Naive thymus-derived CD4-positive, alpha-beta T cell (primary cell): ENCODE measurements around the gene COG4. TPM values are rescaled to one million over a fixed set of nuclear protein-coding genes. Genes with fewer than 3 reads are reported as not detected.
"Not testable (repeated sequence)": the region's sequence is repeated elsewhere in the genome, so short reads cannot be mapped to it uniquely, and the experiment has no call there.

Experiments used
- ATAC-seq: fragments of 150-1000 bp; cut with Tn5 transposase; 2 replicates; pipeline ENCODE4 v1.10.0; 2021; ENCODE audit warnings: mild to moderate bottlenecking, moderate library complexity
- CTCF ChIA-PET: fragments of 350-600 bp; sonication (Branson Sonifier 250); formaldehyde crosslinking; loops from one replicate; lab custom pipeline; 2021; ENCODE audit warnings: antibody characterized with exemption; lab: Charles Lee
- POLR2A ChIA-PET: fragments of 350-600 bp; sonication (Branson Sonifier 250); formaldehyde crosslinking; loops from one replicate; lab custom pipeline; 2021; ENCODE audit warnings: antibody characterized with exemption, inconsistent platforms; lab: Charles Lee
- DNase-seq, 9 donors: peaks; one replicate each; pipeline versions ENCODE4 v3.0.0 to v3.0.0-alpha.2; 2020 to 2022; ENCODE audit warnings: mixed read lengths in 1 of 9
- H3K27ac ChIP-seq: one replicate; pipeline ENCODE4 v1.7.0; 2013; ENCODE audit warnings: mild to moderate bottlenecking, low read depth, low read length, moderate library complexity
- H3K27me3 ChIP-seq, 2 donors: one replicate each; pipeline ENCODE4 v1.7.0; 2013; ENCODE audit warnings: low read length in 2 of 2, mild to moderate bottlenecking in 2 of 2, moderate library complexity in 2 of 2; ENCODE audit not compliant: control insufficient read depth in 2 of 2, insufficient read depth in 2 of 2
- H3K36me3 ChIP-seq, 3 experiments: 1 replicate in 2 of 3; 2 replicates in 1 of 3; pipeline ENCODE4 v1.7.0; 2013; ENCODE audit warnings: low read length in 3 of 3, mild to moderate bottlenecking in 3 of 3, moderate library complexity in 1 of 3; ENCODE audit not compliant: insufficient read depth in 3 of 3, control insufficient read depth in 2 of 3
- H3K4me1 ChIP-seq, 2 donors: one replicate each; pipeline ENCODE4 v1.7.0; 2013; ENCODE audit warnings: low read length in 2 of 2, mild to moderate bottlenecking in 2 of 2, moderate library complexity in 1 of 2; ENCODE audit not compliant: control insufficient read depth in 2 of 2, insufficient read depth in 2 of 2
- H3K4me3 ChIP-seq: 2 replicates; pipeline ENCODE4 v1.7.0; 2013; ENCODE audit warnings: mild to moderate bottlenecking, low read length
- H3K9me3 ChIP-seq, 3 experiments: 1 replicate in 2 of 3; 2 replicates in 1 of 3; pipeline ENCODE4 v1.7.0; 2013; ENCODE audit warnings: low read length in 3 of 3; ENCODE audit not compliant: control insufficient read depth in 2 of 3
- H3K27ac Mint-ChIP-seq, 9 donors: one replicate each; pipeline ENCODE4 v1.8.0; 2020 to 2022; ENCODE audit warnings: mixed read lengths in 9 of 9, mild to moderate bottlenecking in 8 of 9, moderate library complexity in 5 of 9, inconsistent platforms in 2 of 9
- H3K27me3 Mint-ChIP-seq, 5 donors: one replicate each; pipeline ENCODE4 v1.8.0; 2021 to 2022; ENCODE audit warnings: mixed read lengths in 5 of 5, mild to moderate bottlenecking in 1 of 5
- H3K36me3 Mint-ChIP-seq, 5 donors: one replicate each; pipeline ENCODE4 v1.8.0; 2020 to 2022; ENCODE audit warnings: mixed read lengths in 5 of 5, mild to moderate bottlenecking in 3 of 5, inconsistent platforms in 1 of 5
- H3K4me1 Mint-ChIP-seq, 7 donors: one replicate each; pipeline ENCODE4 v1.8.0; 2020 to 2022; ENCODE audit warnings: mixed read lengths in 7 of 7, mild to moderate bottlenecking in 3 of 7, inconsistent platforms in 1 of 7
- H3K4me3 Mint-ChIP-seq, 10 donors: one replicate each; pipeline ENCODE4 v1.8.0; 2020 to 2022; ENCODE audit warnings: mild to moderate bottlenecking in 10 of 10, mixed read lengths in 10 of 10, moderate library complexity in 6 of 10, inconsistent platforms in 2 of 10
- H3K9me3 Mint-ChIP-seq, 11 donors: one replicate each; pipeline ENCODE4 v1.8.0; 2020 to 2022; ENCODE audit warnings: mixed read lengths in 11 of 11, mild to moderate bottlenecking in 4 of 11, inconsistent platforms in 1 of 11, moderate library complexity in 1 of 11
- intact Hi-C, 2 donors: fragments of 100-400 bp; cut with micrococcal nuclease; formaldehyde crosslinking; loops; one replicate each; pipeline ENCODE4 v1.15.1; 2023
- polyA plus RNA-seq, 2 donors: library from polyadenylated mRNA; unstranded; fragments of 300-500 nt; fragmentation: Illumina TruSeq; gene quantifications; one replicate each; pipeline ENCODE4 v1.2.3, GENCODE V29; 2021
- total RNA-seq, 6 experiments: library from RNA in 5 of 6; stranded (reverse) in 5 of 6; gene quantifications; 1 replicate in 5 of 6; 2 replicates in 1 of 6; pipeline ENCODE4 v1.2.3 and lab custom pipeline; 2021 to 2026

The COG4 gene
- total and polyA plus RNA-seq, 7 experiments from 2014 or later = 38.3 to 68.6 (median 50.5) TPM

GRCh38 chr16:70534971-70535370, 11.6 kb upstream of the COG4 start:
- CTCF ChIA-PET = interaction anchor here (0.6 kb wide), 1 partner anchor 76 kb away, joined by 3 read pairs; no protein-coding TSS in a partner anchor
- H3K4me1 ChIP-seq = no peaks in the 10 kb centered on the region
- DNase-seq = no peak
- H3K27ac ChIP-seq = no peak overlapping the region
- Mint-ChIP-seq H3K4me3 (no peak overlapping the region), H3K27me3 (no peaks in the 10 kb centered on the region), H3K4me1 (peaks cover 11 to 47% (median 37%) of the 10 kb centered on the region in 7 donors), H3K27ac (peak overlapping the region in 1 of 9 donors; percentile 28), H3K36me3 (peaks cover 18 to 48% (median 44%) of the 10 kb centered on the region in 5 donors), H3K9me3 (no peaks in the 10 kb centered on the region)
- no peak overlapping the region for H3K4me3 ChIP-seq
- POLR2A ChIA-PET = no interaction called here
- peaks cover 59 to 96% (median 59%) of the 10 kb centered on the region in 3 experiments for H3K36me3 ChIP-seq
- intact Hi-C loops = no loop called here
- no peaks in the 10 kb centered on the region for H3K9me3 ChIP-seq
- ATAC-seq = no peak
- no peaks in the 10 kb centered on the region for H3K27me3 ChIP-seq

- H3K27me3 ChIP-seq, H3K27ac ChIP-seq, H3K27me3 Mint-ChIP-seq, H3K4me3 Mint-ChIP-seq, H3K4me3 ChIP-seq, H3K9me3 Mint-ChIP-seq, H3K9me3 ChIP-seq, ATAC-seq, DNase-seq, H3K27ac Mint-ChIP-seq: not testable (repeated sequence)
- CTCF ChIA-PET = interaction anchor here (0.7 kb wide), 1 partner anchor 851 kb away, joined by 3 read pairs; no protein-coding TSS in a partner anchor
- Mint-ChIP-seq H3K36me3 (peaks cover 19 to 51% (median 47%) of the 10 kb centered on the region in 5 donors), H3K4me1 (peaks cover 25 to 71% (median 60%) of the 10 kb centered on the region in 7 donors)
- peaks cover 16 to 40% of the 10 kb centered on the region in 2 donors for H3K4me1 ChIP-seq
- intact Hi-C loops = loop anchor here in 1 of 2 donors (10.0 kb wide), 1 partner anchor 415 kb away; the partner anchor contains the start of gene PDPR
- POLR2A ChIA-PET = interaction anchor here (0.7 kb wide), 1 partner anchor 10 kb away, joined by 4 read pairs; no protein-coding TSS in a partner anchor
- H3K36me3 ChIP-seq = peaks cover 32 to 68% (median 60%) of the 10 kb centered on the region in 3 experiments
Observed at GRCh38 chr16:70529954-70530353, 6.6 kb upstream of the COG4 start.

GRCh38 chr16:70529051-70529777, 5.9 kb upstream of the COG4 start:
- peaks cover 0 to under 1% (median 0%) of the 10 kb centered on the region in 11 donors for H3K9me3 Mint-ChIP-seq
- intact Hi-C loops = loop anchor here in 1 of 2 donors (10.0 kb wide), 1 partner anchor 414 kb away; the partner anchor contains the start of gene PDPR
- peaks cover 18 to 48% (median 45%) of the 10 kb centered on the region in 5 donors for H3K36me3 Mint-ChIP-seq

GRCh38 chr16:70527315-70527996, 4.1 kb upstream of the COG4 start:
- ChIA-PET POLR2A (no interaction called here), CTCF (no interaction called here)
- DNase-seq (no peak), ATAC-seq (no peak)
- peaks cover 22 to 40% of the 10 kb centered on the region in 2 donors for H3K4me1 ChIP-seq
- Mint-ChIP-seq H3K4me1 (peaks cover 21 to 71% (median 59%) of the 10 kb centered on the region in 7 donors), H3K27ac (peak overlapping the region in 7 of 9 donors; percentile 28 to 83 (median 72)), H3K27me3 (no peaks in the 10 kb centered on the region), H3K4me3 (peak overlapping the region in 9 of 10 donors; percentile 26 to 99 (median 60)), H3K36me3 (peaks cover 20 to 41% (median 33%) of the 10 kb centered on the region in 5 donors), H3K9me3 (peaks cover 0 to 1% (median 0%) of the 10 kb centered on the region in 11 donors)
- H3K9me3 ChIP-seq = no peaks in the 10 kb centered on the region
- H3K4me3 ChIP-seq = no peak overlapping the region
- H3K27ac ChIP-seq = no peak overlapping the region
- H3K27me3 ChIP-seq = no peaks in the 10 kb centered on the region
- intact Hi-C loops = loop anchor here in 1 of 2 donors (10.0 kb wide), 1 partner anchor 413 kb away; the partner anchor contains the start of gene PDPR
- peaks cover 24 to 51% (median 44%) of the 10 kb centered on the region in 3 experiments for H3K36me3 ChIP-seq

More at GRCh38 chr16:70529051-70529777, 5.9 kb upstream of the COG4 start:
- H3K36me3 ChIP-seq = peaks cover 30 to 61% (median 58%) of the 10 kb centered on the region in 3 experiments
- H3K27ac Mint-ChIP-seq = peak overlapping the region in 8 of 9 donors; percentile 32 to 82 (median 56)
- no peak overlapping the region for H3K4me3 ChIP-seq
- peaks cover 18 to 40% of the 10 kb centered on the region in 2 donors for H3K4me1 ChIP-seq
- no peaks in the 10 kb centered on the region for H3K9me3 ChIP-seq
- peak; percentile 69 for ATAC-seq
- POLR2A ChIA-PET = no interaction called here
- DNase-seq = peak in 5 of 9 donors; percentile 7 to 28 (median 18)
- CTCF ChIA-PET = no interaction called here
- H3K27me3 ChIP-seq = no peaks in the 10 kb centered on the region
- H3K27me3 Mint-ChIP-seq = no peaks in the 10 kb centered on the region
- H3K4me1 Mint-ChIP-seq = peaks cover 24 to 72% (median 59%) of the 10 kb centered on the region in 7 donors
- peak overlapping the region; percentile 16 for H3K27ac ChIP-seq
- peak overlapping the region in 7 of 10 donors; percentile 6 to 59 (median 42) for H3K4me3 Mint-ChIP-seq

- Histone ChIP-seq H3K9me3 (no peaks in the 10 kb centered on the region), H3K27me3 (no peaks in the 10 kb centered on the region), H3K4me1 (peaks cover 27 to 47% of the 10 kb centered on the region in 2 donors), H3K27ac (no peak overlapping the region), H3K4me3 (no peak overlapping the region), H3K36me3 (peaks cover 16 to 41% (median 35%) of the 10 kb centered on the region in 3 experiments)
- Mint-ChIP-seq H3K9me3 (peaks cover 0 to 1% (median 0%) of the 10 kb centered on the region in 11 donors), H3K4me1 (peaks cover 27 to 72% (median 61%) of the 10 kb centered on the region in 7 donors), H3K4me3 (peak overlapping the region; percentile 42 to 99 (median 74)), H3K27ac (peak overlapping the region; percentile 45 to 94 (median 75)), H3K27me3 (no peaks in the 10 kb centered on the region), H3K36me3 (peaks cover 20 to 39% (median 30%) of the 10 kb centered on the region in 5 donors)
- POLR2A ChIA-PET = no interaction called here
- CTCF ChIA-PET = interaction anchor here (0.9 to 1.1 kb wide), 2 partner anchors 17 to 146 kb away, joined by 3 read pairs; no protein-coding TSS in a partner anchor
- ATAC-seq (no peak), DNase-seq (no peak)
- intact Hi-C loops = loop anchor here in 1 of 2 donors (10.0 kb wide), 1 partner anchor 412 kb away; the partner anchor contains the start of gene PDPR
Observed at GRCh38 chr16:70526403-70526802, 3.0 kb upstream of the COG4 start.

- H3K4me1 Mint-ChIP-seq = peaks cover 32 to 78% (median 65%) of the 10 kb centered on the region in 7 donors
- CTCF ChIA-PET, H3K9me3 Mint-ChIP-seq, H3K27me3 ChIP-seq, H3K9me3 ChIP-seq, H3K27me3 Mint-ChIP-seq: not testable (repeated sequence)
- intact Hi-C loops = loop anchor here (2.0 to 10.0 kb wide), 5 partner anchors 236 to 1137 kb away; partner anchors contain the start of genes AARS1 (in 1 of the 2), CMTR2 (in 1 of the 2), EXOSC6 (in 1 of the 2) and PDPR (in 1 of the 2)
- H3K27ac Mint-ChIP-seq = peak overlapping the region; percentile 98 to 100 (median 99)
- peak overlapping the region; percentile 95 for H3K27ac ChIP-seq
- POLR2A ChIA-PET = interaction anchor here (0.6 to 3.1 kb wide), 16 partner anchors 9 to 275 kb away, joined by 3 to 10 read pairs (median 4); partner anchors contain the start of genes AARS1, DDX19A, EXOSC6 and ST3GAL2
- peaks cover 20 to 34% (median 22%) of the 10 kb centered on the region in 5 donors for H3K36me3 Mint-ChIP-seq
- peak overlapping the region; percentile 93 to 100 (median 98) for H3K4me3 Mint-ChIP-seq
- peaks cover 27 to 52% of the 10 kb centered on the region in 2 donors for H3K4me1 ChIP-seq
- ATAC-seq (peak; percentile 40), DNase-seq (peak in 7 of 9 donors; percentile 17 to 68 (median 56))
- peak overlapping the region; percentile 100 for H3K4me3 ChIP-seq
- H3K36me3 ChIP-seq = peaks cover 7 to 30% (median 23%) of the 10 kb centered on the region in 3 experiments
Observed at GRCh38 chr16:70524399-70524825, 1.1 kb upstream of the COG4 start.
